BLaER1 treated with 17β-estradiol and CSF1 and Interleukin-3, amounts not matched to agents 10 nM and 100 nM (cell line): ENCODE data around the gene CSF3R.
"Not testable (repeated sequence)": the region's sequence is repeated elsewhere in the genome, so short reads cannot be mapped to it uniquely, and the experiment has no call there.

Experiments used
- H3K27ac ChIP-seq, 11 experiments: shearing (Covaris generic); formaldehyde crosslinking; 2 replicates each; pipeline ENCODE4 v1.8.1; 2022
- H3K27me3 ChIP-seq, 11 experiments: shearing (Covaris generic); formaldehyde crosslinking; 2 replicates each; pipeline ENCODE4 v1.8.1; 2022
- H3K36me3 ChIP-seq, 11 experiments: shearing (Covaris generic); formaldehyde crosslinking; 2 replicates each; pipeline ENCODE4 v1.8.1; 2022
- H3K4me1 ChIP-seq, 10 experiments: shearing (Covaris generic); formaldehyde crosslinking; 2 replicates each; pipeline ENCODE4 v1.8.1; 2022
- H3K4me2 ChIP-seq, 11 experiments: shearing (Covaris generic); formaldehyde crosslinking; 2 replicates each; pipeline ENCODE4 v1.8.1; 2022
- H3K4me3 ChIP-seq, 10 experiments: shearing (Covaris generic); formaldehyde crosslinking; 2 replicates each; pipeline ENCODE4 v1.8.1; 2022
- H3K9ac ChIP-seq, 11 experiments: shearing (Covaris generic); formaldehyde crosslinking; 2 replicates each; pipeline ENCODE4 v1.8.1; 2022
- H3K9me3 ChIP-seq, 11 experiments: shearing (Covaris generic); formaldehyde crosslinking; replicated peaks in 1 of 11; 2 replicates each; pipeline ENCODE4 v1.8.1; 2022
- H4K20me1 ChIP-seq, 11 experiments: shearing (Covaris generic); formaldehyde crosslinking; 2 replicates each; pipeline ENCODE4 v1.8.1; 2022
- Cebpa-rat ChIP-seq, 11 experiments: shearing (Covaris generic); IDR thresholded peaks; 2 replicates each; pipeline ENCODE4 v1.8.1; 2022

The CSF3R gene

GRCh38 chr1:36487906-36488305, 5.2 kb upstream of the CSF3R start:
- Histone ChIP-seq H3K27me3 (no peaks in the 10 kb centered on the region), H3K9me3 (peaks cover 0 to 4% (median 0%) of the 10 kb centered on the region in 11 experiments; a peak in 2 of 22 replicates), H3K4me1 (peaks cover 23 to 56% (median 42%) of the 10 kb centered on the region in 10 experiments), H4K20me1 (no peaks in the 10 kb centered on the region), H3K27ac (no peak overlapping the region), H3K9ac (no peak overlapping the region), H3K4me3 (no peak overlapping the region), H3K36me3 (no peaks in the 10 kb centered on the region), H3K4me2 (no peak overlapping the region)
- no peak for TF ChIP-seq Cebpa-rat (IDR thresholded peaks at IDR 0.05)

- not testable (repeated sequence) for H3K9me3 ChIP-seq, H3K36me3 ChIP-seq, H3K27me3 ChIP-seq, H3K4me3 ChIP-seq, H3K9ac ChIP-seq, H4K20me1 ChIP-seq
- Histone ChIP-seq H3K4me1 (peaks cover 23 to 56% (median 43%) of the 10 kb centered on the region in 10 experiments), H3K27ac (peak overlapping the region in 1 of 11 experiments; percentile 38; a peak in 1 of 22 replicates), H3K4me2 (peak overlapping the region in 8 of 11 experiments; percentile 50 to 74 (median 68); a peak in 13 of 22 replicates)
These were observed 4.6 kb upstream of the CSF3R start for GRCh38 chr1:36487336-36487725.

GRCh38 chr1:36486439-36487335, 4.0 kb upstream of the CSF3R start:
- Histone ChIP-seq H3K4me2 (peak overlapping the region in 10 of 11 experiments; percentile 10 to 74 (median 64); a peak in 19 of 22 replicates), H3K36me3 (no peaks in the 10 kb centered on the region), H3K9me3 (peaks cover 0 to 4% (median 0%) of the 10 kb centered on the region in 11 experiments; a peak in 2 of 22 replicates), H3K4me1 (peaks cover 23 to 56% (median 43%) of the 10 kb centered on the region in 10 experiments), H3K4me3 (no peak overlapping the region), H3K27me3 (no peaks in the 10 kb centered on the region), H3K9ac (peak overlapping the region in 1 of 11 experiments; percentile 7; a peak in 3 of 22 replicates), H3K27ac (peak overlapping the region in 8 of 11 experiments; percentile 1 to 61 (median 40); a peak in 13 of 22 replicates), H4K20me1 (no peaks in the 10 kb centered on the region)
- TF ChIP-seq Cebpa-rat (IDR thresholded peaks at IDR 0.05): peak in 2 of 11 experiments; percentile 12 to 35; a peak in 1 of 22 replicates

- Histone ChIP-seq H3K4me3 (no peak overlapping the region), H3K4me2 (peak overlapping the region in 10 of 11 experiments; percentile 10 to 71 (median 54); a peak in 17 of 22 replicates), H3K36me3 (no peaks in the 10 kb centered on the region), H4K20me1 (no peaks in the 10 kb centered on the region), H3K9ac (no peak overlapping the region), H3K27ac (peak overlapping the region in 6 of 11 experiments; percentile 3 to 49 (median 36); a peak in 6 of 22 replicates), H3K4me1 (peaks cover 26 to 56% (median 46%) of the 10 kb centered on the region in 10 experiments), H3K9me3 (peaks cover 0 to 4% (median 0%) of the 10 kb centered on the region in 11 experiments; a peak in 2 of 22 replicates), H3K27me3 (no peaks in the 10 kb centered on the region)
- no peak for TF ChIP-seq Cebpa-rat (IDR thresholded peaks at IDR 0.05)
These were observed 3.4 kb upstream of the CSF3R start for GRCh38 chr1:36486093-36486438.

DNA sequence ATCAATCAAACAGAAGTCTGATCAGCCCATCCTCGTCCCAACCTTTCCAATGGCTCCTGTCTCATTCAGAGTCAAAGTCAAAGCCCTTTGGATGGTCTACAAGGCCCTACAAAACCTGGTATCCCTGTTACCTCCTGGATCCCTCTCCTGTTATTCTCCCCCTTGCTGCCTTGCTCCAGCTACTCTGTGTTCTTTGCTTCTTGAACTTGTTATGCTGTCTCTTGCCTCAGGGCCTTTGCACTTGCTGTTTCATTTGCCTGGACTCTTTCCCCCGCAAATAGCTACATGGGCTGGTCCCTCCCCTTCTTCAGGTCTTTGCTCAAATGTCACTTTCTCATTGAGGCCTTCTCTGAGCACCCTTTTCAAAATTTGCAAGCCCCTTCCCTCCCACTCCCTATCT, 1.4 kb upstream of the CSF3R start:
- peak overlapping the region in 6 of 11 experiments; percentile 35 to 98 (median 94); a peak in 6 of 22 replicates for H3K4me2 ChIP-seq
- peaks cover 0 to 4% (median 0%) of the 10 kb centered on the region in 11 experiments; a peak in 2 of 22 replicates for H3K9me3 ChIP-seq
- H3K36me3 ChIP-seq: peaks cover 0 to 18% (median 0%) of the 10 kb centered on the region in 11 experiments; a peak in 7 of 22 replicates
- no peaks in the 10 kb centered on the region for H4K20me1 ChIP-seq
- peaks cover 26 to 58% (median 47%) of the 10 kb centered on the region in 10 experiments for H3K4me1 ChIP-seq
- no peak for TF ChIP-seq Cebpa-rat (IDR thresholded peaks at IDR 0.05)
- no peaks in the 10 kb centered on the region for H3K27me3 ChIP-seq
- H3K27ac ChIP-seq: peak overlapping the region in 6 of 11 experiments; percentile 75 to 88 (median 86); a peak in 8 of 22 replicates
- H3K4me3 ChIP-seq: no peak overlapping the region
- no peak overlapping the region for H3K9ac ChIP-seq

DNA sequence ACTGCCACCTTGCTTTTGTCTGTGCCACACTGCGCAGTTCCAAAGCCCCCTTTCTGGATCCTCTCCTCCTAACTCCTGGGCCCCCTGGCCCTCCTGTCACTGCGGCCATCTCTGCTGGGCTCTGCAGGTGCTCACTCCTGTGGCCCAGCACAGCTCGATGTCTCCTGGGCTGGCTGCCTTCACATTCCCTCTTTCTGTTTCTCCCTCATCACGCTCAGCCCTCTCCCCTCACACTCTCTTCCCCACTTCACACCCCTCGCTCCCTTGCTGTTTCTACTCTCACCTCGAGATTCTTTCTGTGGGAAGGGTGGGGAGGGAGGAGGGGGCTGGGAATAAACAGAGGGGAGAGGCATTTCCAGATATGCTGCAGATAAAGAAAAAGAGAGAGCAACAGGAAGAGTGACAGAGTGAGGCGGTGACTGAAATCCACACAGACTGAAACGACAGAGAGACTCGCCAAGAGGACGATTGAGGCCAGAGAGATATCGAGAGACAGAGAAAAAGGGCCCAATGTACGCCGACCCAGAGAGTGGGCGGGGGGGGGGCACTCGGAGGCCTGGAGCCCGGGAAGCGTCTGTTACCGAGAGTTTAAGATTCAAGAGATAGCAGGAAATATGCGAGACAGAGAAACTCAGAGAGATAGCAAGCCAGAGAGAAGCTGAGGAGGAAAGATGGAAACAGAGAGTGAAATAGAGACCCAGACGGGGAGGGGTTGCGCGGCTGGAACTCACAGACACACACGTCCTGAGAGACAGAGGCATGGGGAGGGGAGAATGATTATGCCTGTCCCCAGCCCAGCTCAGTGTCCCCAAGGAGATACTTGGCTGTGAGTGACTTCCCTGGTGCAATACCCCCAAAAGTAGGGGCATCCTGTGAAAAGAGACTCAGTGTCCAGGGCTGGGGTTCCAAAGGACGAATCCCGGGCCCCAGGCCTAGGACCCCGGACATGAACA, 666 bp downstream of the CSF3R start:
- peak overlapping the region; percentile 12 to 69 (median 59); a peak in 17 of 20 replicates for H3K4me3 ChIP-seq

GRCh38 chr1:36481091-36481490, 1.6 kb downstream of the CSF3R start:
- peaks cover 0 to 20% (median 0%) of the 10 kb centered on the region in 11 experiments; a peak in 7 of 22 replicates for H3K36me3 ChIP-seq
- no peak for TF ChIP-seq Cebpa-rat (IDR thresholded peaks at IDR 0.05)
- H3K4me2 ChIP-seq: peak overlapping the region in 10 of 11 experiments; percentile 80 to 99 (median 96); a peak in 19 of 22 replicates
- H3K9me3 ChIP-seq: no peaks in the 10 kb centered on the region
- peak overlapping the region in 4 of 11 experiments; percentile 71 to 85 (median 80); a peak in 6 of 22 replicates for H3K9ac ChIP-seq
- H4K20me1 ChIP-seq: no peaks in the 10 kb centered on the region
- no peaks in the 10 kb centered on the region for H3K27me3 ChIP-seq
- H3K4me3 ChIP-seq: peak overlapping the region in 4 of 10 experiments; percentile 59 to 64 (median 61); a peak in 7 of 20 replicates
- peaks cover 26 to 43% (median 35%) of the 10 kb centered on the region in 10 experiments for H3K4me1 ChIP-seq
- H3K27ac ChIP-seq: peak overlapping the region in 2 of 11 experiments; percentile 17 to 88; a peak in 2 of 22 replicates

More for the DNA sequence above, 666 bp downstream of the CSF3R start:
- Histone ChIP-seq H3K27me3 (no peaks in the 10 kb centered on the region), H3K9ac (peak overlapping the region; percentile 57 to 85 (median 73); a peak in 21 of 22 replicates), H4K20me1 (no peaks in the 10 kb centered on the region), H3K4me1 (peaks cover 26 to 52% (median 44%) of the 10 kb centered on the region in 10 experiments), H3K4me2 (peak overlapping the region; percentile 75 to 99 (median 96)), H3K27ac (peak overlapping the region; percentile 35 to 88 (median 80); a peak in 21 of 22 replicates), H3K36me3 (peaks cover 0 to 20% (median 0%) of the 10 kb centered on the region in 11 experiments; a peak in 7 of 22 replicates), H3K9me3 (no peaks in the 10 kb centered on the region)
- no peak for TF ChIP-seq Cebpa-rat (IDR thresholded peaks at IDR 0.05)

DNA sequence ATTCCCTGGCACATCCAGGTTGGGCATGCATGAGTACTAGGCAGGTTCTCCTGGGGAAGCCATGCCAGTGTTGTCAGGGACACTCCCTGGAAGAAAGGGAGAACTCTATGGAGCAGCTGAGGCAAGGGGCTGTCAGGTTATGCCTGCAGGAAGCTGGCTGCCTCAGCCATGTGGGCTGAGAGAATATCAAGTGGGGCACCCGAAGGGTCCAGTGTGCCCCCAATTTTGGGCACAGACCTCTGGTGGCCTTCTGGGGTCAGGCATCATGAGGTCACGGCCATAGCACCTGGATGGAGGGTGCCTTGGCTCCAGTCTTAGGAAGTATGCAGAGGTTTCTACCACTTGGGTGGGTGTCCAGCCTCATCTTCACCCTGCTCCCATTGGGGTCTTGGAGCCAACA, 2.6 kb downstream of the CSF3R start:
- Histone ChIP-seq H4K20me1 (no peaks in the 10 kb centered on the region), H3K27ac (no peak overlapping the region), H3K4me1 (peaks cover 20 to 38% (median 33%) of the 10 kb centered on the region in 10 experiments), H3K4me2 (peak overlapping the region in 2 of 11 experiments; percentile 21 to 96; a peak in 3 of 22 replicates), H3K9me3 (no peaks in the 10 kb centered on the region), H3K4me3 (no peak overlapping the region), H3K9ac (no peak overlapping the region), H3K36me3 (peaks cover 0 to 24% (median 0%) of the 10 kb centered on the region in 11 experiments; a peak in 7 of 22 replicates), H3K27me3 (no peaks in the 10 kb centered on the region)
- no peak for TF ChIP-seq Cebpa-rat (IDR thresholded peaks at IDR 0.05)
